HS-27A (cell line): ENCODE data around the gene MGAT3.
"Not testable (repeated sequence)": the region's sequence is repeated elsewhere in the genome, so short reads cannot be mapped to it uniquely, and the experiment has no call there.

ENCODE experiments used
- DNase-seq: peaks from one replicate; pipeline ENCODE4 v3.0.0-alpha.2; 2012; ENCODE audit warnings: low read depth, missing footprints

The MGAT3 gene, protein sequence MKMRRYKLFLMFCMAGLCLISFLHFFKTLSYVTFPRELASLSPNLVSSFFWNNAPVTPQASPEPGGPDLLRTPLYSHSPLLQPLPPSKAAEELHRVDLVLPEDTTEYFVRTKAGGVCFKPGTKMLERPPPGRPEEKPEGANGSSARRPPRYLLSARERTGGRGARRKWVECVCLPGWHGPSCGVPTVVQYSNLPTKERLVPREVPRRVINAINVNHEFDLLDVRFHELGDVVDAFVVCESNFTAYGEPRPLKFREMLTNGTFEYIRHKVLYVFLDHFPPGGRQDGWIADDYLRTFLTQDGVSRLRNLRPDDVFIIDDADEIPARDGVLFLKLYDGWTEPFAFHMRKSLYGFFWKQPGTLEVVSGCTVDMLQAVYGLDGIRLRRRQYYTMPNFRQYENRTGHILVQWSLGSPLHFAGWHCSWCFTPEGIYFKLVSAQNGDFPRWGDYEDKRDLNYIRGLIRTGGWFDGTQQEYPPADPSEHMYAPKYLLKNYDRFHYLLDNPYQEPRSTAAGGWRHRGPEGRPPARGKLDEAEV

DNA sequence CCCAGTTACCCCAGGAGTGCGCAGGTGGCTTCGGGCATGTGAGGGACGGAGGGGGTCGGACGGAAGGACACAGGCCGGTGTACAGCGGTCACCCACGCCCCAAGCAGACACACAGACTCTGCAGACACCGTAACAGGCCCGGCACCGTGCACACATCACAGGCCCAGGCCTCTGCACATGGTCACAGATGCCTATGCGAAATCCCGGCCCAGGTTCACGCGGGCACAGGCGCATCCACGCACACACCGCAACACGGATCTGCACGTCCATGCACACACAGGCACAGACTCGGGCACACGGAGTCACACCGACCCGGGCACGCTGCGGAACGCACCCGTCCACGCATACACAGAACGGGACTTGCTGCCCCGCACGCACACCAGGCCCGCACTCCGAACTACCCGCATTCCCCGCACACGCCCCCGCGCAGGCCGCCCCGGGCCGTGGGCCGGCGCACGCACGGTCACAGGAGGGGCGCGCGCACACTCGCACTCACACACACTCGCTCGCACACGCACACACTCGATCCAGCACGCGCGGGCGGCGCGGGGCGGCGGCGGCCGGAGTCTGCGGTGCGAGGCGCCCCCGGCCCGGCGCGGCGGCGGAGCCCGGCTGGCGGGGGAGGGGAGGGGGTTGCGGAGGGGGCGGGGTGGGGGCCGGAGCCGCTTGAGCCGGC lies at the start of gene MGAT3:
Gene MGAT3 (plus strand): TSS at position 491 of the 676 bp plus-strand sequence. CDS start 30,336 bp downstream, outside the sequence.
- DNase-seq, result no peak

DNA sequence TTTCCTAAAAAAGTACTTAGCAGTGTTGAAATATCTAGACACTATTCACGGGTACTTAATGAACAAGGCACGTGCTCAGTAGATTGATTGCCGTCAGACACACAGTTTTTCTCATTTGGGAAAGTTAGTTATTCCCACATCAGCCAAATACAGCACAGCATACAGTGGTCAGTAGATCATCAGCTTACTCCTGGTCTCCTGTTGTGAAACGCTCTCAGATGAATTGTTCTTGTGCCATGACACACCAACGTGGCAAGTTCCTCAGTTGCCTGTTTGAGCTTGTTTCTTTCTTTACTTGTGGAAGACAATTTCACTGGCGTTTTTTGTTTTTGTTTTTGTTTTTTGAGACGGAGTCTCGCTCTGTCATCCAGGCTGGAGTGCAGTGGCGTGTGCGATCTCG lies 48.6 kb upstream of the MGAT3 start:
- DNase-seq, result no peak

DNA sequence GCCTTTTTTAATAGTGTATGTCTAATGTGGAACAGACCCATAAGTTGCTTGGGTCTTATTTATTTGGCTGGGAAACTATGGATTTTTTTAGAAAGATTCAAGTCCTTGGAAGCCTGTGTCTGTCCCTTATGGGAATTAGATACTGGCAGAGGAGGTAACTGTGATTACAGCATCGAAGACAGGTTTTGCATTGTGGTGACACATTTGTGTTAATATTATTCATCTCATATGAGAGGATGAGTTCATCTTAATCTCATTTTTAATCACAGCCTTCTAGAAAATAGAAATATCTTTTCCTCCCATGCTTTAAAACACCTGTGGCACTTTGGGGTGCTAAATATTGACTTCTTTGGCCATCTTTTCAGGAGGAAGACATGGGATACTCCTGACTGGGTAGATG lies 48.0 kb upstream of the MGAT3 start:
- DNase-seq, result no peak

DNA sequence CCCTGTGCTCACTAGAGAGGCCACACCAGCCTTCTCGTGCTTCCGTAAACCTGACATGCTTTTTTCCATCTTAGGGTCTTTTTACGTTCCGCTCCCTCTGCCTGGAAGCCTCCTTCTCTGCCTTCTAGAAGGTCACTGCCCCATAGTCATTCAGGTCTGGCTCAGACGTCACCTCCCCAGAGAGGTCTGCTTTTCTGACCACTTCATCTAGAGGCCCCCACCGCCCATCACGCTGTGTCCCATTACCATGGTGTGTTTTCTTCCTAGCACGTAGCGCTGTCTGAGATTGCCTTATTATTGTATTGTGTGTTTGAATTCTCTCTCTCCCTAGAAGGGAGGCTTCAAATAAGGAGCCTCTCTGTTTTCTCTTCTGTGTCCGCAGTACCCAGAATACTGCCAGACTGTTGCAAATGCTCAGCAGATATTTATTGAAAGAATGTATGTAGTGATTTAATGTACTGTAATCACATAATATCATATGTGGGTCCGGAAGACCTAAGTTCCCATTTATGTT lies 47.2 kb upstream of the MGAT3 start:
- no peak for DNase-seq

DNA sequence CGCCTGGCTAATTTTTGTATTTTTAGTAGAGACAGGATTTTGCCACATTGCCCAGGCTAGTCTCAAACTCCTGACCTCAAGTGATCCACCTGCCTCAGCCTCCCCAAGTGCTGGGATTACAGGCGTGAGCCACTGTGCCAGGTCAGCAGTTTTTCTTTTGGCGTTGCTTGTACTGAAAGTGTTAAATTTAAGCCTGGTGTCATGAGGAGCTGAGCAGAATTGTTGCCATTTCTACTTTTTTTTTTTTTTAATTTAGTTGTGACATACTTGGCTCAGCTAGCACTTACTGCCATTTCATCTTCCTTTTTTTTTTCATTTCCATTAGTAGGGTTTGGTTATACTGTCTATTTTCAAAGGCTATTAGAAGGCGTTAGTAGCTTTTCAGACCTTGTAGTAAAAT lies 46.5 kb upstream of the MGAT3 start:
- no peak for DNase-seq

DNA sequence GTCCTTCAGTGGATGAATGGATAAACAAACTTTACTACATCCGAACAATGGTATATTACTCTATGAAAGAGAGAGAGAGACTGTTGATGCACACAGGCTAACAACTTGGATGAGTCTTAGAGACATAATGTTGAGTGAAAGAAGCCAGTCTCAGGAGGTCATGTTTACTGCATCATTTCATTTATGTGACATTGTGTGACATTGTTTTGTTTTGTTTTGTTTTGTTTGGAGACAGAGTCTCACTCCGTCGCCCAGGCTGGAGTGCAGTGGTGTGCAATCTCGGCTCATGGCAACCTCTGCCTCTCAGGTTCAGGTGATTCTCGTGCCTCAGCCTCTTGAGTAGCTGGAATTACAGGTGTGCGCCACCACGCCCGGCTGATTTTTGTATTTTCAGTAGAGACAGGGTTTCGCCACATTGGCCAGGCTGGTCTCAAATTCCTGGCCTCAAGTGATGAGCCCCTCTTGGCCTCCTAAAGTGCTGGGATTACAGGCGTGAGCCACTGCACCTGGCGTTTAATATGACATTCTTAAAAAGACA lies 44.9 kb upstream of the MGAT3 start:
- DNase-seq, result not testable (repeated sequence)

DNA sequence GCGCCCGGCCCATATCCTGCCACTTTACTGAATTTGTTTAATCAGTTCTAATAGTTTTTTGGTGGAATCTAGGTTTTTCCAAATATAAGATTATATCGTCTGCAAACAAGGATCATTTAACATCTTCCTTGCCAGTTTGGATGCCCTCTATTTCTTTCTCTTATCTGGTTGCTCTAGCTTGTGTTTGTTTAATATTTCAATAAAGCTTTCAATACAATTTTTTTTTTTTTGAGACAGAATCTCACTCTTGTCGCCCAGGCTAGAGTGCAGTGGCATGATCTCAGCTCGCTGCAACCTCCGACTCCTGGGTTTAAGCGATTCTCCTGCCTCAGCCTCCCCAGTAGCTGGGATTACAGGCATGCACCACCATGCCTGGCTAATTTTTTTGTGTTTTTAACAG lies 43.6 kb upstream of the MGAT3 start:
- DNase-seq, result not testable (repeated sequence)

DNA sequence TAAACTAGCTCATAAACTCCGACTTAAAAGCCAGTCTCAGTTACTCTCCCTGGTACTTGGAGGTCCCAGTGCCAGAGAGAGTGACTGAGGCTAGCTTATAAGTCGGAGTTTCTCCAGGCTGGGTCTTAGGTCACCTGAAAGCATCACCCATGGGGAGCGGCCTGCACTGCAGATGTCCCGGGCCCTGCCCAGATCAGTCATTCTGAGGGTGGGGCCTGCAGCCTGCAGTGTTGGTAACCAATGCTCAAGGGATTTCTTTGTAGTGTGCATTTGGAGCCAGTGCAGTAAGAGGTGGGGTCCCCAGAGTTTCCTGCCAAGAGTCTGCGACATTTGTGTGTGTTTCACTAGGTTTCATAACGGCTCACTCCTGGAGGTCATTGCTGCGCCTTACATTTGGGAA lies 42.4 kb upstream of the MGAT3 start:
- DNase-seq, result no peak

DNA sequence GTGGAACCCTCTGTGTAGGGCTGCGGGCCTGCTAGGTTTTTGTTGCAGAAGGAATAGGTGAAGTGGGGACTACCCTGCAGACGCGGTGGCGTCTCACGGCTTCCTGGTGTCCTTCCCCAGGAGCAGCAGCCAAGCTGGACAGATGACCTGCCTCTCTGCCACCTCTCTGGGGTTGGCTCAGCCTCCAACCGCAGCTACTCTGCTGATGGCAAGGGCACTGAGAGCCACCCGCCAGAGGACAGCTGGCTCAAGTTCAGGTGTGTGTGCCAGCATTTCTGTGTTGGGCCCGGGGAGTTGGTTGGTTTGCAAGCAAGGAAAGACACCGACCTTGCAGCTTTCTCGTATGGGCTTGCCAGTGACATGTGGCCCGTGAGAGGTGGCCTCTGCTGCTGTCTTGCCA lies 41.9 kb upstream of the MGAT3 start:
- no peak for DNase-seq

DNA sequence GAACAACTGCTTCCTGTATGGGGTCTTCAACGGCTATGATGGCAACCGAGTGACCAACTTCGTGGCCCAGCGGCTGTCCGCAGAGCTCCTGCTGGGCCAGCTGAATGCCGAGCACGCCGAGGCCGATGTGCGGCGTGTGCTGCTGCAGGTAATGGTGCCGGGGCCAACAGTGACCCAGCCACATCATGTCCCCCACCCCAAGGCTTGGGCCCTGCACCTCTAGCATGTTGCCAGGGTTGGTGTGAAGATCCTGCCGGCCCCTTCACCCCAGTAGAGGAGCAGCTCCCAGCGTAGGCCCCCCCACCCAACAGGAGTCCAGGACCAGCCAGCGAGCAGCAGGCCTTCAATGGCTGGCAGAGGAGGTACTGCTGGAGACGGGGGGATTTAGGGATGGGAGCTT lies 41.3 kb upstream of the MGAT3 start:
- DNase-seq, result no peak

DNA sequence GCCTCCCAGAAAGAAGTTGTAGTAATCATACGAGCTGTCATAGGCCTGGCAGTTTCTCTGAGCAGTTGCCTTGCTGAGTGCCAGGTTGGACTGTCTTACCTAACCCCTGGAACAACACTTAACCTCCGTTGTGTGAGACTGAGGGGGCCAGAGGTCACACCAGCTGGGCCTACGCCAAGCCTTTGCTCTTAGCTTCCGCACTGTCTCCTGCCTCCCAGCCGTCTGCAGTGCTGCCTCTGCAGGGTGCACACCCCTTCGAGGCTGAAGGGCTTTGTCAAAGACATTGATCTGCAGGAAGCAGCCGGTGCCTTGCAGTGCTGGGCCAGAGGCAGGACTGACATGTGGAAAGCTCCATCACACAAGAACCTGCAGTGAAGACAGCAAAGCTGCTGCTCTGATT lies 40.5 kb upstream of the MGAT3 start:
- no peak for DNase-seq

DNA sequence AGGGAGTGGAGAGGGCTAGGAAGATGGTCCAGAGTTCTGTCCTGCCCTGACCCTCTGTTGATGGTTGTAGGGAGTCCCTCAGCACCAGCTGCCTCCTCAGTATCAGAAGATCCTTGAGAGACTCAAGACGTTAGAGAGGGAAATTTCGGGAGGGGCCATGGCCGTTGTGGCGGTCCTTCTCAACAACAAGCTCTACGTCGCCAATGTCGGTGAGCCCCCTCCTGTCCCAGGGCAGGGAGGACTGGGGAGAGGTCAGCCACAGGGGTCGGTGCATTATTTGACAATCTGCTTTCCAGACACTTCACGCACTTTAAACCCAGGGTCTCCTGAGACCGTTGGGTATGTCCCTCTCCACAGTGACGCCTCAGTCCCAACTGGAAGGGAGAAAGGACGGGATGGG lies 39.2 kb upstream of the MGAT3 start:
- DNase-seq, result no peak

DNA sequence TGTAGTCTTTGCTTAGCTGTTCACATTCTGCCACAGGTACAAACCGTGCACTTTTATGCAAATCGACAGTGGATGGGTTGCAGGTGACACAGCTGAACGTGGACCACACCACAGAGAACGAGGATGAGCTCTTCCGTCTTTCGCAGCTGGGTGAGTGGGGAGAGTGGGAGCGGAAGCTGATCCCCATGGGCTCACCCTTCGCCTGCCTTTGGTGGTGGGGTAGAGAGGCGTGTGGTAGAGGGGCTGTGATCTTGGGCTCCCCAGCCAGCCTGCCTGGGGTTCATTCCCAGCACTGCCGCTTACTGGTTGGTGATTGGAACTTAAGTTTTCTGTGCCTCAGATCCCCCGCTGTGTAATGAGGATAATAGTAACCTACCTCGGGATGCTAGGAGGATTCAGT lies 38.1 kb upstream of the MGAT3 start:
- DNase-seq, result no peak

DNA sequence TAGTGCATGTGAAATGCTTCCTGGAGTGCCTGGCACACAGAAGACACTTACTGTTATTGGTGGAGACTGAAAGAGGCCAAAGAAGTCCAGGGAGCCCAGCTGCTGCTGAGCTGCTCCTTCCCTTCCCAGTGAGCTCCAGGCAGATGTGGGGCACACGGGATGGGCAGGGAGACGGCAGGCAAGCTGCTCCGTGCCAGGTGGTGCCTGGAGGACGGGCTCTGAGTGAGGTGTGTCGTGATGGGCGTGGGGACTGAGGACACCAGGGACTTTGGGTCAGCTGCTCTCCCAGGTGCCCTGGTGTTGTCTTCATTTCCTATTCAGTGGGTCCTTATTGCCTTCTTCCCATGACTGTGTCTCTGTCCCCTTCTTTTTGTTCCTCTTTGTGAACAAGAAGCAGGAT lies 37.7 kb upstream of the MGAT3 start:
- no peak for DNase-seq

DNA sequence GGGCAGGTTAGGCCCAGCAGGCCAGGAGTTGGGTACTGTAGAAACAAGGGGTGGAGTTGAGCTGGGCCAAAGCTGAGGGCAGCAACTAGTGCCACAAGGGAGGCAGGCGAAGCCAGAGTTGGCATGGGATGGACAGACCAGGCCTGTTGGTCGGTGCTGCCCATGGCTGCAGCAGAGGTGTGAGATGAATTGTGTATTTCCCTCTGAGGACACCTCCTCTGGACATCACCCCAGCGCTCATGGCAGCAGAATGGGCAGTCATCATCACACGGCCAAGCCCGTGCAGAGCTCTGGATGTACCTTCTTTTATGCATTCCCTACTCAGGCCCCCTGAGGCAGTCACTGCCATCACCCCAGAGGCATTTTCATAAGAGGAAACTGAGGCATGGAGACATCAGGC lies 36.9 kb upstream of the MGAT3 start:
- DNase-seq, result no peak

DNA sequence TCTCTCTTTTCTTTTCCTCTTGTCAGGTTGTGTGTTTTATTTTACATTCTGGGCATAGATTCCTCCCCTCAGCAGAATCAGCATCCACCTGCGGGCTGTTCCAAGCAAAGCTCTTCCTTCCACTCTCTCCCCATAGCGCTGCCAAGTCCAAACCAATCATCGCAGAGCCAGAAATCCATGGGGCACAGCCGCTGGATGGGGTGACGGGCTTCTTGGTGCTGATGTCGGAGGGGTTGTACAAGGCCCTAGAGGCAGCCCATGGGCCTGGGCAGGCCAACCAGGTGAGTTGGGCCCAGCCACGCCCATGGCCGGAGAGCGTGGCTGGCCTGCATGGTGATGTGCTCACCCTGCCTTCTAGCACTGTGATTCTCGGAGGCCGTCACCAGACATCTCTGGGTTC lies 35.1 kb upstream of the MGAT3 start:
- DNase-seq, result no peak

DNA sequence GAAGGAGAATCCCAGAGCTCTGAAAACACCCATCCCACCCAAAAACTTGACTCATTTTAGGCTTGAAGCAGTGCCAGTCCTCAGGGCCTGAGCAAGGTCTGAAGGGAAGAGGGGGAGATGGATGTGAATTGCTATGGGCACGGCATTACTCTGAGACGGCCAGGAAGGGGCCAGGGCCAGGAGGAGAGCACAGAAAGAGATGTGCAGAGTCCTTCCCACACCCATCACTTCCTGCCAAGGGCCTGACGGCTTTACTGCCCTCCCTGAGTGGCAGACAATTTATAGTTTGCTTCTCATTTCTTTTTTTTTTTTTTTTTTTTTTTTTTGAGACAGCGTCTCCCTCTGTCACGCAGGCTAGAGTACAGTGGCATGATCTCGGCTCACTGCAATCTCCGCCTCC lies 34.7 kb upstream of the MGAT3 start:
- DNase-seq, result no peak

DNA sequence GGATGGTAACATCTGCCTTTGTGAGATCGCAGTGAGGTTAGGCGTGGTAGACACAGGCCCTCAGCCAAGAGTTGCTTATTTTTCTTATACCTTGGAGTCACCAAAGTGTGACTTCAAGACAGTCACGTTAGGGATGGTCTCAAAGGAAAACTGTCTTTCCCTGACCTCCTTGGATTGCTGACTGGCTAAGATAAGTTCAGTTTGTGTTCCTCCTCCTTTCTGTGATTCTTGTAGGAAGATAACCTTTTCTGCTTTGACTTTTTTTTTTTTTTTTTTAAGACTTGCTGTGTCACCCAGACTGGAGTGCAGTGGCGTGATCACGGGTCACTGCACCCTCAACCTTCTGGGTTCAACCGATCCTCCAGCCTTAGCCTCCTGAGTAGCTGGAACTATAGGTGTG lies 34.1 kb upstream of the MGAT3 start:
- no peak for DNase-seq

DNA sequence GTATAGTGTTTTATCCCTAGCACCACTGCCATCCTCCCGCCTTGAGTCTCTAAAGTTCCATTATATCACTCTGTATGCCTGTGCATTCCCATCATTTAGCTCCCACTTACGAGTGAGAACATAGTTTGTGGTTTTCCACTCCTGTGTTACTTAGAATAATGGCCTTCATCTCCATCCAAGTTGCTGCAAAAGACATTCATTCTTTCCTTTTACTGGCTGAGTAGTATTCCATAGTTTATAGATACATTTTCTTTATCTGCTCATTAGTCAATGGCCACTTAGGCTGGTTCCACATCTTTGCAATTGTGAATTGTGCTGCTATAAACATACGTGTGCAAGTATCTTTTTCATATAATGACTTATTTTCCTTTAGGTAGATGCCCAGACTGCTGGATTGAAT lies 32.8 kb upstream of the MGAT3 start:
- no peak for DNase-seq

DNA sequence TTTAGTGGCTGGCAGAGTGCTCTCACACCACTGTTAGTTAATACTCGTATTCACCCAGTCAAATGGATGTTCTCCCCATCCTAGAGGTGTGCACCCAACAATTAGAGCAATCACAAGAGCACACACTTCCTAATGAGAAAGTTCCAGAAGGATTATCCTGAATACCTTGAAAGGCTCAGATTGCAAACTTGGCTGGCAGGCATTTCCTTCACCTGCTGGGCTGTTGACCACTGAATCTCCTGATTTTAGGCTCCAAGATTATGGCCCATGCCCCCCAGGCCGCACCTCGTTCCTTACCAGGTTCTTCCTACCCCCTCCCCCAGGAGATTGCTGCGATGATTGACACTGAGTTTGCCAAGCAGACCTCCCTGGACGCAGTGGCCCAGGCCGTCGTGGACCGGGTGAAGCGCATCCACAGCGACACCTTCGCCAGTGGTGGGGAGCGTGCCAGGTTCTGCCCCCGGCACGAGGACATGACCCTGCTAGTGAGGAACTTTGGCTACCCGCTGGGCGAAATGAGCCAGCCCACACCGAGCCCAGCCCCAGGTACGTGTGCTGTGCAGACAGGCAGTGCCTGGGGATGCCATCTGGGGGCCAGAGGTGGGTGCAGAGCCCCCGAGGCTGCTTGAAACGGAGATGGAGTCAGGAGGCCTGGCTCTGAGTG lies 30.3 kb upstream of the MGAT3 start:
- no peak for DNase-seq

DNA sequence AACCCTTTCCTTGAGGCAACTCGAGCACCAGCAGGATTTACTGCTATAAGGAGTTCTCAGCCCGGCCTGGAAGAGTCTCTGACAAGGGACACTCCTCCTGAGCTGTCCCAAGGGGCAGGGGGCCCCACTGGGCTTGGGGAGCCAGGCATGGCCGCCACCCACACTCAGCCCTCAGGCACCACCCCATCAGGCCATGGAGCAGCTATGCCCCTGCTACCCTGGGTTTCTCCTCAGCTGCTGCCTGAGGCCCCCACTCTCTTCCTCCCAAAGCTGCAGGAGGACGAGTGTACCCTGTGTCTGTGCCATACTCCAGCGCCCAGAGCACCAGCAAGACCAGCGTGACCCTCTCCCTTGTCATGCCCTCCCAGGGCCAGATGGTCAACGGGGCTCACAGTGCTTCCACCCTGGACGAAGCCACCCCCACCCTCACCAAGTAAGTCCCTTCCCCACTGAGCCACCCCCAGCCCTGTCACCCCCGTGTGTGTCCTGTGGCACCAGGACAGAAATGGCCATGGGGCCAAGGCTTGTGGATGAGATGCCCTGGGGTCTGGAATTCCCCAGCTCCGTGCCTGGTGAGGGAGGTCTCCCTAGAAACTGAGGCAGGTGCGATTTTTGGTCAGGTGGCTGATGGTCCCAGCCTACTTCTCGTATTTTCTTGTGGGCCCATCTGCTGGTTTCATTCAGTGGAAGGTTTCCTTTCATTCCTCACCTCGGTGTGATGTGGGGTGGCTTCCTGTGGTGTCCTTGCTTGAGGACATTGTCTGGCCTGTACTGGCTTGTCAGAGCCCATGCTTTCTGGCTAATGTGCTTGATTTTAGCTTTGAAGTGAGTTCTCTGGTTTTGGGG lies 28.8 kb upstream of the MGAT3 start:
- no peak for DNase-seq
